ENCODE data around the gene CDH4. TPM values are rescaled to one million over a fixed set of nuclear protein-coding genes. Genes with fewer than 3 reads are reported as not detected.

CDH4 gene
- total RNA-seq, 1 donor from 2014 or later: 2.9 TPM

DNA sequence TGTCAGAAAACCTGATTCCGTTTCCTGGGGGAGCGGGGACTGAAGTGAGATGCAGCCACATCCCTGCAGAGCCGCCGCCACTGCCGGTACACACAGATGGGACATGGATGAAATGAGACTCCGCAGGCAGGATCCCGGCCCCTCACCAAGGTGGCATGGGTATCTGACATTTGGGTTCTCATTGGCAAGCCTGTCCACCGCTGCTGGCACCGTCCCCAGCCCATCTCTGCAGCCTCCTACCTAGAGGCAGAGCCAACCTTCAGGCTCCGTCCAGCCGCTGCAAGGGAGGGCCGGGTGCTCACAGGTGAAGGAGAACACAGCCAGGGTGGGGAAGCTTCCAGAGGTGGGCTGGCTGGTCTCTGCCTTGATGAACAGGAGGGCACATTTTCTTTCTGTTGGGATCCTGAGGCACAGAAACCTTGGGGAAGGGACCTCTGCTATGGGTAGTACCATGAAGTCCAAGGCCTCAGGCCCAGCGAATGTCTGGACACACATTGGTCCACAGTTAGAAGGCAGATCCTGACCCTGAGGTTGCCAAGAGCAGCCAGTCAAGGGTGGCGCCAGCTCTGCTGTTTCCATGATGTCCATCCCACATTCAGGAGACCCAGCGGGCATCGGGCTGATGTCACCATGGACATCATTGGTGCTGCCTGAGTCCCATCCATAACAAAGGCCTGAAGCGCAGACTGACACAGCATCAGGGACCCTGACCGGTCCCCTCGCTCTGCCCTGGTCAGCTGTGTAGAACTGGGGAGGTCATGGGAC, 636.2 kb downstream of the CDH4 start:
- H3K27me3 Mint-ChIP-seq (ENCODE audit: insufficient read depth, low read depth): peaks cover 11% of the 10 kb centered on the region
- Histone ChIP-seq H3K4me1 (no peaks in the 10 kb centered on the region), H3K36me3 (no peaks in the 10 kb centered on the region), H3K4me2 (no peak overlapping the region), H3K79me2 (ENCODE audit: low read depth) (no peaks in the 10 kb centered on the region), H3K4me3 (no peak overlapping the region), H2AFZ (replicated peaks) (no peak overlapping the region), H3K9me3 (ENCODE audit: low read depth) (no peaks in the 10 kb centered on the region), H4K20me1 (ENCODE audit: low read depth) (no peaks in the 10 kb centered on the region), H3K27me3 (peaks cover 1% of the 10 kb centered on the region), H3K9ac (no peak overlapping the region), H3F3A (ENCODE audit: low read depth) (no peaks in the 10 kb centered on the region), H3K27ac (no peak overlapping the region)
- H3K9me3 Mint-ChIP-seq: peaks cover 14% of the 10 kb centered on the region
- TF ChIP-seq EZH2 (IDR thresholded peaks at IDR 0.05) (no peak), EZH2phosphoT487 (IDR thresholded peaks at IDR 0.05) (no peak)
- H3K4me3 Mint-ChIP-seq: no peak overlapping the region
- no peaks in the 10 kb centered on the region for H3K36me3 Mint-ChIP-seq
- DNase-seq (ENCODE audit: low spot score): no peak
- no peak overlapping the region for H3K27ac Mint-ChIP-seq
- peaks cover 4% of the 10 kb centered on the region for H3K4me1 Mint-ChIP-seq

- peaks cover 14% of the 10 kb centered on the region for H3K27me3 ChIP-seq
- no peak overlapping the region for H3K9ac ChIP-seq
- no peak overlapping the region for H3K4me3 Mint-ChIP-seq
- no peak overlapping the region for H3K4me2 ChIP-seq
- H3K27ac ChIP-seq: no peak overlapping the region
- no peak overlapping the region for H2AFZ ChIP-seq (replicated peaks)
- H3K36me3 Mint-ChIP-seq: no peaks in the 10 kb centered on the region
- H3F3A ChIP-seq (ENCODE audit: low read depth): no peaks in the 10 kb centered on the region
- TF ChIP-seq CTCF (IDR thresholded peaks at IDR 0.05) (no peak), EZH2phosphoT487 (IDR thresholded peaks at IDR 0.05) (no peak), EZH2 (IDR thresholded peaks at IDR 0.05) (no peak)
- no peaks in the 10 kb centered on the region for H3K79me2 ChIP-seq (ENCODE audit: low read depth)
- no peaks in the 10 kb centered on the region for H3K4me1 ChIP-seq
- peaks cover 11% of the 10 kb centered on the region for H3K27me3 Mint-ChIP-seq (ENCODE audit: insufficient read depth, low read depth)
- H3K9me3 Mint-ChIP-seq: peaks cover 14% of the 10 kb centered on the region
- no peaks in the 10 kb centered on the region for H3K9me3 ChIP-seq (ENCODE audit: low read depth)
- H3K36me3 ChIP-seq: no peaks in the 10 kb centered on the region
- no peak for DNase-seq (ENCODE audit: low spot score)
- no peak overlapping the region for H3K4me3 ChIP-seq
- no peak overlapping the region for H3K27ac Mint-ChIP-seq
- no peaks in the 10 kb centered on the region for H4K20me1 ChIP-seq (ENCODE audit: low read depth)
- H3K4me1 Mint-ChIP-seq: peaks cover 3% of the 10 kb centered on the region
These were observed 637.6 kb downstream of the CDH4 start for GRCh38 chr20:61889659-61890058.

DNA sequence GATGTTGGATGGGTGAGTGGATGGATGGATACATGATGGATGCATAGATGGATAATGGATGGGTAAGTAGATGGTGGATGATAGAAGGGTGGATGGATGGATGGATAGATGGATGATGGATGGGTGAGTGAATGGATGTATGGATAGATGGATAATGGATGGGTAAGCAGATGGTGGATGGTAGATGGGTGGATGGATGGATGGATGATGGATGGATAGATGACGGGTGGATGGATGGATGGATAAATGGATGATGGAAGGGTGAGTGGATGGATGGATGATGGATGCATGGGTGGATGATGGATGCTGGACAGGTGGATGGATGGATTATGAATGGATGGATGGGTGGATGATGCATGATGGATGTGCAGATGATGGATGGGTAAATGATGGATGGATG, 638.1 kb downstream of the CDH4 start:
- Mint-ChIP-seq H3K27ac (no peak overlapping the region), H3K27me3 (ENCODE audit: insufficient read depth, low read depth) (peaks cover 11% of the 10 kb centered on the region), H3K4me3 (no peak overlapping the region), H3K36me3 (no peaks in the 10 kb centered on the region), H3K9me3 (peaks cover 14% of the 10 kb centered on the region), H3K4me1 (peaks cover 3% of the 10 kb centered on the region)
- Histone ChIP-seq H2AFZ (replicated peaks) (no peak overlapping the region), H3K79me2 (ENCODE audit: low read depth) (no peaks in the 10 kb centered on the region), H3K36me3 (no peaks in the 10 kb centered on the region), H3K9me3 (ENCODE audit: low read depth) (no peaks in the 10 kb centered on the region), H3K4me3 (no peak overlapping the region), H3K4me2 (no peak overlapping the region), H3K9ac (no peak overlapping the region), H3K4me1 (no peaks in the 10 kb centered on the region), H3F3A (ENCODE audit: low read depth) (no peaks in the 10 kb centered on the region), H3K27me3 (peaks cover 17% of the 10 kb centered on the region), H3K27ac (no peak overlapping the region), H4K20me1 (ENCODE audit: low read depth) (no peaks in the 10 kb centered on the region)
- DNase-seq (ENCODE audit: low spot score): no peak
- TF ChIP-seq EZH2phosphoT487 (IDR thresholded peaks at IDR 0.05) (no peak), EZH2 (IDR thresholded peaks at IDR 0.05) (no peak), CTCF (IDR thresholded peaks at IDR 0.05) (no peak)

DNA sequence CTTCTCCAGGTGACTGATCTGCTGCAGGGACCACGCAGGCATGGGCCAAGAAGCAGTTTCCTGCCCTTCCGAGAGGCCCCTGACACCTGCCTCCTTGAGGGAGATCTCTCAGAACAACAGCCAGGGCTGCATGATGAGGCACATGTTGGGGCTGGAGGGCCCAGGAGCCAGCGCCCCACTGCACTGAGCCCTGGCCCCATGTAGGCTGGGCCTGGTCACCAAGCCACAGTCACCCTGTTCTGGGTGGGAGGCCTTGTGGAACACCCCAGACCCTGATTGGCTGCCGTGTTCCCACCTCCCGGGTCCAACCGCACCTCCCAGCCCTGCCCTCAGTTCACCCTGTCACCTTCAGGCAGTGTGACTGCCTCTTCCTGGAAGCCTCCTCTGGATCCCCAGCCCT, 639.4 kb downstream of the CDH4 start:
- Histone ChIP-seq H2AFZ (replicated peaks) (no peak overlapping the region), H3K9ac (no peak overlapping the region), H3K27me3 (peaks cover 22% of the 10 kb centered on the region), H3K27ac (no peak overlapping the region), H3K4me2 (no peak overlapping the region), H3K4me1 (no peaks in the 10 kb centered on the region), H3K9me3 (ENCODE audit: low read depth) (no peaks in the 10 kb centered on the region), H3K36me3 (no peaks in the 10 kb centered on the region), H4K20me1 (ENCODE audit: low read depth) (no peaks in the 10 kb centered on the region), H3K79me2 (ENCODE audit: low read depth) (no peaks in the 10 kb centered on the region), H3K4me3 (no peak overlapping the region), H3F3A (ENCODE audit: low read depth) (no peaks in the 10 kb centered on the region)
- DNase-seq (ENCODE audit: low spot score): no peak
- TF ChIP-seq EZH2phosphoT487 (IDR thresholded peaks at IDR 0.05) (no peak), EZH2 (IDR thresholded peaks at IDR 0.05) (no peak), CTCF (IDR thresholded peaks at IDR 0.05) (no peak)
- no peaks in the 10 kb centered on the region for H3K36me3 Mint-ChIP-seq
- peaks cover 3% of the 10 kb centered on the region for H3K4me1 Mint-ChIP-seq
- H3K9me3 Mint-ChIP-seq: peaks cover 14% of the 10 kb centered on the region
- H3K27me3 Mint-ChIP-seq (ENCODE audit: insufficient read depth, low read depth): peaks cover 11% of the 10 kb centered on the region
- no peak overlapping the region for H3K4me3 Mint-ChIP-seq
- H3K27ac Mint-ChIP-seq: no peak overlapping the region

Measured in neural progenitor cell (in vitro differentiated cells).